GM18511 (cell line): ENCODE results near the gene LDB3.
A peak's percentile ranks its signal among the peaks of the same experiment; 100 is the strongest.
"Not testable (repeated sequence)": the region's sequence is repeated elsewhere in the genome, so short reads cannot be mapped to it uniquely, and the experiment has no call there.

Experiments used
- ATAC-seq: cut with Tn5 transposase; IDR thresholded peaks from one replicate; pipeline ENCODE4 v1.9.1; 2021; ENCODE audit warnings: mild to moderate bottlenecking, moderate library complexity; ENCODE audit not compliant: unreplicated experiment

The LDB3 gene, protein sequence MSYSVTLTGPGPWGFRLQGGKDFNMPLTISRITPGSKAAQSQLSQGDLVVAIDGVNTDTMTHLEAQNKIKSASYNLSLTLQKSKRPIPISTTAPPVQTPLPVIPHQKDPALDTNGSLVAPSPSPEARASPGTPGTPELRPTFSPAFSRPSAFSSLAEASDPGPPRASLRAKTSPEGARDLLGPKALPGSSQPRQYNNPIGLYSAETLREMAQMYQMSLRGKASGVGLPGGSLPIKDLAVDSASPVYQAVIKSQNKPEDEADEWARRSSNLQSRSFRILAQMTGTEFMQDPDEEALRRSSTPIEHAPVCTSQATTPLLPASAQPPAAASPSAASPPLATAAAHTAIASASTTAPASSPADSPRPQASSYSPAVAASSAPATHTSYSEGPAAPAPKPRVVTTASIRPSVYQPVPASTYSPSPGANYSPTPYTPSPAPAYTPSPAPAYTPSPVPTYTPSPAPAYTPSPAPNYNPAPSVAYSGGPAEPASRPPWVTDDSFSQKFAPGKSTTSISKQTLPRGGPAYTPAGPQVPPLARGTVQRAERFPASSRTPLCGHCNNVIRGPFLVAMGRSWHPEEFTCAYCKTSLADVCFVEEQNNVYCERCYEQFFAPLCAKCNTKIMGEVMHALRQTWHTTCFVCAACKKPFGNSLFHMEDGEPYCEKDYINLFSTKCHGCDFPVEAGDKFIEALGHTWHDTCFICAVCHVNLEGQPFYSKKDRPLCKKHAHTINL

DNA sequence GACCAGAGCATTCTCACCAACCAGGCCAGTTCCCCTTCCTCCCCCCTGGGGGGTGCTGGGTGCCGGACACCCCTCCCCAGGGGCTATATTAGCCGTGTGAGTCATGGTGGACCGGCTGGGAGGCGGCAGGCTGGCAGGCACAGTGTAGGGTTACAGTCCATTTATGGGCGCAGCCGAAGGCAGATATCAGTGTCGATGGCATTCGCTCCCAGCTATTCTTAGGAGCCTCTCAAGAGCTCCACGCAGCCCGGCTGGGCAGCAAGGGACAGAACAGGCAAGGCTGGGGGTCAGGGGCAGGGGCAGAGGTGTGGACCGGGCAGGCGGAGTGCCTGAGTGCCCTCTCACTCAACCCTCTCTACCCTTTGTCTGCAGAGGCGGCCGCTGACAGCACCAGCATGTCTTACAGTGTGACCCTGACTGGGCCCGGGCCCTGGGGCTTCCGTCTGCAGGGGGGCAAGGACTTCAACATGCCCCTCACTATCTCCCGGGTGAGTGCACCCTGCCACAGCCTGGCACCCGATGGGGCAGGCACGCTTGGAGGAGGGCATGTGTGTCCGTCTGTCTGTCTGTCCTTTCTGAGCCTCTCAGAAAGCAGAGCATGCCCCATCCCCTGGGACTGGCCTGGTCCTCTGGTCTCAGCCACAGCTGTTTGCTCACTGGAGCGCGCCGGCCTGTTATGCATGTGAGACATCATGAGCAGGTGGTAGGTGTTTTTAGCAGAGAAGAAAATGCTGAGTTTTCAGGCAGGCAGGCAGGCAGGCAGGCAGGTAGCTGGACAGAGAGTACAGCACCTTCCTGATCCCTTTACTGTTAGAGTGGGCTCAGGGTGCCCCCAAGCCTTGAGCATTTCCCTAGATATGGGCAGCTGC lies at the start of gene LDB3:
Gene LDB3 (plus strand): TSS at position 215 of the 869 bp plus-strand sequence. CDS start 181 bp downstream, at position 396.
- ATAC-seq: peak; percentile 87

DNA sequence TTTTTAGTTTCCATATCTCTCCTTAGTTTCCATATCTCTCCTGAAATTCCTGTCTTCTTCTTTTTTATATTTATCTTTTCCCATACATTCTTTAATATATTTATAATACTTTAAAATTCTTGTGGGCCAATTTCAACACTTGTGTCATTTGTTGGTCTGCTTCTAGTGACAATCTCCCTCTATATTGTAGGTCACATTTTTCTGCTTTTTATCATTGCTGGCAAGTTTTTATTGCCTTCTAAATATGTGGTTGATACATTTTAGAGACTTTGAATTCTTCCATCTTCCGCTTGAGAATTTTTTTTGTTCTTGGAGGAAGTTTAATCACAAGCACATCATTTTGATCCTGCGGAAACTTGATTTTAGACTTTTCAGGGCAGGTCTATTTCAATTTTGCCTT lies 40.0 kb upstream of the LDB3 start:
- ATAC-seq: no peak

- ATAC-seq: no peak
Measured at GRCh38 chr10:86630079-86630478, 38.2 kb upstream of the LDB3 start.

DNA sequence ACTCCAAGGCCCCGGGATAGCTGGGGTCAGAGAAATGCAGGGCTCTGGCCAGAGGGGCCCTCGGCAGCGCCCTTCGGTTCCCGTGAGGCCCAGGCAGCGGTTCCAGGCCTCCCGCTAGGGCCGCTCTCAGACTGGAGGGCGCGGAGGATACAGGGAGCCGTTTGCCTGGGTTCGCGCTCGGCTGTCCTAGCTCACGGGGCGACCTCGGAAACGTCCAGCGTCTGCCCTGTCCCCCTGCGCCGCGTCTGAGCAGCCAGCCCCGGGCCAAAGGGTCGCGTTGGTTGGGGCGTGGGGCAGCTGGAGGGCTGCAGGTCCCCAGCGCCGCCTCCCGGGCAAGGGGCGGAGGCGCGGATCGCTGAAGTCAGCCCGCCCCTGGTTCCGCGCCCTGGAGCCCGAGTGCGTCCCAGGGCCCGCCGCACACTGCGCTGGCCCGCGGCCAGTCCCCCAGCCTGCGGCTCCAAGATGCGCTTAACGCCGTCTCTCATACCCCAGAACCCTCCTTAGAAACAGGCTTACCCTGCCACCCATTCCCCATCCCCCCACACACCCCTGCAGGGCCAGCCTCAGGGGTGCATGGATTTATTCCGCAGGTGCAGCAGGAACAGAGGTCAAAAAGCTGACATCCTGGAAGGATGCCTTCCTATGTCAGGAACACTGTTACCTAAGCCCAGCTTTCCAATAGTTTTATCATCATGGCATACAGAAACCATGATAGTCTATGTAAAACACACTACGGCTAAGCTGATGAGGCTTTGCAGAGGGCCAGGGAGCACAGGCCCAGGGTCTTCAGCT lies 36.1 kb upstream of the LDB3 start:
- ATAC-seq: no peak

DNA sequence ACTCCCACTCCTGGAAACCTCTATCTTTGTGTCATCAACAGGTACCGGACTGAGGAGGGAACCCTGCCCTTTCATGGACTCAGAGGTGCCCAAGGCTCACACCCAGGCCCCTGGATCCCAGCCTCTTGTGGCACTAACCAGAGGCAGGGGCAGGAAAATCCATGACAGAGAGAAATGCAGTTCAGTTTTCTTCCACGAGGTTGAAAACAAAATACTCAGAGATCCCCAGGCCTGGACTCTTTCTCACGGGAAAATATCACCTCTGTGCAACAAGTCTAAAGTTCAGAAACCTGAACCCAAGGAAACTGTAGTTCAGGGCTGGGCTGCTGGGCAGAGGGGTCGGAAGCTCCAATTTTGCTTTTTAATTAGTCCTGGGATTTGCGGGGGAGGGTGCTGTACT lies 35.4 kb upstream of the LDB3 start:
- no peak for ATAC-seq

GRCh38 chr10:86635402-86635801 lies 32.9 kb upstream of the LDB3 start:
- no peak for ATAC-seq

GRCh38 chr10:86636311-86636710 lies 32.0 kb upstream of the LDB3 start:
- ATAC-seq: no peak

GRCh38 chr10:86642021-86642420 lies 26.3 kb upstream of the LDB3 start:
- no peak for ATAC-seq

GRCh38 chr10:86642499-86642898 lies 25.8 kb upstream of the LDB3 start:
- ATAC-seq: peak; percentile 2

- ATAC-seq: peak; percentile 62
Measured at GRCh38 chr10:86644152-86644793, 24.0 kb upstream of the LDB3 start.

- ATAC-seq: peak; percentile 21
Measured at GRCh38 chr10:86644794-86645445, 23.4 kb upstream of the LDB3 start.

DNA sequence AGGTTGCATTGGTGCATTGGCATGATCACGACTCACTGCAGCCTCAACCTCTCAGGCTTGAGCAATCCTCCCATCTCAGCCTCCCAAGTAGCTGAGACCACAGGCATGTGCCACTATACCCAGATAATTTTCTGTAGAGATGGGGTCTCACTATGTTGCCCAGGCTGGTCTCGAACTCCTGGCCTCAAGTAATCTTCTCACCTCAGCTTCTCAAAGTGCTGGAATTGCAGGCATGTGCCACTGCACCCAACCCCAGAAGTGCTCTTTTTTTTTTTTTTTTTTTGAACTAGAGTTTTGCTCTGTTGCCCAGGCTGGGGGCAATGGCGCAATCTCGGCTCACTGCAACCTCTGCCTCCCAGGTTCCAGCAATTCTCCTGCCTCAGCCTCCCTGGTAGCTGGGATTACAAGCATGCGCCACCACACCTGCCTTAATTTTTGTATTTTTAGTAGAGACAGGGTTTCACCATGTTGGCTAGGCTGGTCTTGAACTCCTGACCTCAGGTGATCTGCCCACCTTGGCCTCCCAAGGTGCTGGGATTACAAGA lies 22.6 kb upstream of the LDB3 start:
- ATAC-seq: not testable (repeated sequence)

DNA sequence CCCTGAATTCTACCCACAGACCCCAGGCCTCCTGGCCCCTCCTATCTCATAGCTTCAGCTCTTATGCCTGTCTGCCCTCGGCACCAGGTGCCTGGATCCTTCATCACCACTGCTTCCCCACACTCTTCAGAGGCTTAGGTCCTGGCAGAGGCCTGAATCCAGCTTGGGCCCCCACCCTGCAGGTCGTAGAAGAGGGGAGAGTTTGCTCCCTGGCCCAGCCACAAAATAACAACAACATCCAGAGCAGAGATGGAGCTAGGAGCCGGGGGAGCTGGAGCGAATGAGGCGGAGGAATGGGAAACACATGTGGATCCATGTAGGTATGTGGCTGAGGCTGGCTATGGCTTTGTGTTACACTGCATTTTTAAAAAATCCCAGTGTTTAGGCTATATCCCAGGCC lies 21.8 kb upstream of the LDB3 start:
- ATAC-seq: no peak

DNA sequence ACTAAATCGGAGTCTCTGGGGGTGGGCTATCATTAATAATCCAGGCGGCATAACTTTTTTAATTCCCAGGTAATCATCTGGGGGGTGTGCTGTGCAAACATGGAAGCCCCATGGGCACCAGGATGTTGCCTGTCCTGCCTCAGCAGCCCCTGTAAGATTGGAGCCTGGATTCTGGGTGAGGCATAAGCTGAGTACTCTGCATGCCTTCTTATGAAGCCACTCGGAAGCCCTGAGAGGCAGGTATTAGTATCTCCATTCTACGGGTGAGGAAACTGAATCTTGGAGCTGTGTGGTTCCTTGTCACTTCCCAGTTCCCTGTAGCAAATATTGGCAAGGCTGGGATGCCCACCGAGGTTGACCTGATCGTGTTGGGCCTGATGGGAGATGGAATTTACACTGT lies 21.4 kb upstream of the LDB3 start:
- ATAC-seq: no peak

GRCh38 chr10:86647773-86648703 lies 20.3 kb upstream of the LDB3 start:
- ATAC-seq: no peak

DNA sequence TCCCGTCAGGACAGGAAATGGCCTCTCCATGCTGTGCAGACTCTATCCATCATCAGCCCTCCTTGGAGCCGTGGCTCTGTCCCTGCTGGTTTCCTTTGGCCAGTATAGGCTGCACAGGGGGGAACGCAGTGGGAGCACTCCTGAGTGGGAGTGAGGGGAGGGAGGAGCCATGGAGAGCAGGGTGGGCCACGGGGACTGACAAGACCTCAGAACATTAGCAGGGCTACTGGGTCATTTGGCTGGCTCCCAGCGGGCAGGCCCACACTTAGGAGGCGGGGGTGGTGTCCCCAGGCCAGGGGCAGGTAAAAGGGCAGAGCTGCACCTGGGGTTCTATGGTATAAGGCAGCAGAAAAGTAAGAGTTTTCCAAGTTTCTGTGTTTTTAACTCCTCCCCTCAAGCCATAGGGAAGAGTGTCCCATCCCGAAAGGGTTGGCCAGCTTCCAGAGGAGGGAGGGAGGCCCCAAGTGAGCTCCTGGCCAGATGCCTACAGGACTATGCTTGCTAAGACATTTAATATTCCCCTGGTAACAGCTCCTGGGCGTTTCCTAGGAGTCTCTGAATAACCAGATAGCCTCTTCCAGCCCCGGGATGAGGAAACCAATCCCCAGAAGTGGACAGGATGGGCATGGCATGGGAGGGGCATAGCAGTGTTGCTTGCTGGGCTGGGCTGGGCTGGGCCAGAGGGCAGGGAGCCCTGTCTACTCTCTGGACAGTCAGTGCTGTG lies 19.4 kb upstream of the LDB3 start:
- no peak for ATAC-seq

GRCh38 chr10:86649471-86650150 lies 18.7 kb upstream of the LDB3 start:
- no peak for ATAC-seq
